ES-I3 (cell line): ENCODE results near the gene KLK6.
A peak's percentile ranks its signal among the peaks of the same experiment; 100 is the strongest.

ENCODE experiments used
- H3K36me3 ChIP-seq: 2 replicates; pipeline ENCODE4 v1.6.1; 2013; ENCODE audit warnings: mild to moderate bottlenecking, low read length, control low read depth, moderate library complexity; ENCODE audit not compliant: insufficient read depth
- H3K4me1 ChIP-seq: 2 replicates; pipeline ENCODE4 v1.6.1; 2013; ENCODE audit warnings: mild to moderate bottlenecking, control low read depth, low read length; ENCODE audit not compliant: insufficient read depth
- H3K9ac ChIP-seq: 2 replicates; pipeline ENCODE4 v1.6.1; 2013; ENCODE audit warnings: low read depth, mild to moderate bottlenecking, low read length, moderate library complexity
- H3K9me3 ChIP-seq: 2 replicates; pipeline ENCODE4 v1.6.1; 2013; ENCODE audit warnings: mild to moderate bottlenecking, low read length, moderate library complexity; ENCODE audit not compliant: control insufficient read depth, insufficient read depth

Gene KLK6

DNA sequence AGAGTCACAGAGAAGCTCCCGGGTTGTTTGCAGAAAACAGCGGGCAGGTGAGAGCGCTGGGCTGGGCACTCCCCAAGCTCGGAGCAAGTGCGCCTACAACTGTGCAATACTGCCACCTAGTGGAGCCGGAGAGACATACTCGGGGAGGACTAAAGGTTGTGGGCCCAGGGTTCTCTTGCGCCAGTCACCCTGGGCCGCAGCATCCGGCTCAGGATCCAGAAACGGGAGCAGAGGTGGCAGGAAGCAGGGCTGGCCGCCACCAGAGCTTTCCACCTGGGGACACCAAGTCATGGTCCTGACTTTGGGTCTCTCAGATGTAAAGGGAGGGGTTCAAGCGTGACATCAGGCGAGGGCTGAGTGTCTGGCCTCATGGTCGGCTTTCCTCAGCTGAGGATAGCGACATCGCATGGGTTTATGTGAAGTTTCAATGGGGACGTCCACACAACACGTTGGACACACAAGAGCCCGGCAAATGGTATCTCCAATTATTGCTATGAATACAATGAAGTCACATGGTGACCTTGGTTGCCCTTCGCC is 47.0 kb downstream of the KLK6 start:
- Histone ChIP-seq H3K9ac (no peak overlapping the region), H3K9me3 (no peaks in the 10 kb centered on the region), H3K4me1 (peaks cover 5% of the 10 kb centered on the region; the same call in 1 of the 2 replicates), H3K36me3 (no peaks in the 10 kb centered on the region)

DNA sequence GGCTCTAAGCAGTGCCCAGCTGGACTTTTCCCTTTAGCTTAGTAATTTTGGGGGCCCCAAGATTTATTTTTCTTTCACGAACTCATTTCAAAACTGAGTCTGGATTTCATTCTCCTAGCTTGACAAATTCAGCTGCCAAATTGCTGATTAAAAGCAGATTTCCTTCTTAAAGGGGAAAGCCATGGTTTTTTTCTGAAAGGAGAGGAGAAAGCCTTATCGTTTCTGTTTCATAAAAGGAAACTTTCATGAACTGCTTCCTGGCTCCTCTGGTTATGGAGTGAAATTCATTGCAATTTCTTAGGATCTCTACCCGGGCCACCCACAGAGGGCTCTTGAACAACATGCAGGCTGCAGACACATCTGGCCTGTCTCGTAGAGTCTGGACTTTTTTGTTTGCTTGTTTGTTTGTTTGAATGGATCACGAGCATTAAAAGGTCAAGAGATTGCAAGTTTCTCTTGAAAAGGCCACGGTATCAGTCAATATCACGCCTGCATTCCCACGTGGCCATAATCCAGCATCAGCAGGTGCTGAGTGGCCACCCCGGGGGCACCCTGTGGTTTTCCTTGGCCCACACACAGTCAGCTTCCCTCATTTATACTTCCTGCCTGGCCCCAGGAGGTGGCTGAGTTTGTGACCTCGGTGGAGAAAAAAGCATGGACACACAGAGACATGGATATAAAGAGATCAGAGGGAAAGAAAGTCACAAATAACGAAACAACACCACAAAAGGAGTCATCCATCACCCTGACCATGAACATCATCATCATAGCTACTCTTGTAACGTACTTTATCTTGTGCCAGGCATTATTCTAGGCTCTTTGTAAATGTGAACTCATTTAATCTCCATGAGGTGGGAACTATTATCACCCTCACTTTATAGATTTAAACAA is 47.7 kb downstream of the KLK6 start:
- peaks cover 5% of the 10 kb centered on the region; the same call in 1 of the 2 replicates for H3K4me1 ChIP-seq
- no peak overlapping the region for H3K9ac ChIP-seq
- no peaks in the 10 kb centered on the region for H3K36me3 ChIP-seq
- H3K9me3 ChIP-seq: no peaks in the 10 kb centered on the region

DNA sequence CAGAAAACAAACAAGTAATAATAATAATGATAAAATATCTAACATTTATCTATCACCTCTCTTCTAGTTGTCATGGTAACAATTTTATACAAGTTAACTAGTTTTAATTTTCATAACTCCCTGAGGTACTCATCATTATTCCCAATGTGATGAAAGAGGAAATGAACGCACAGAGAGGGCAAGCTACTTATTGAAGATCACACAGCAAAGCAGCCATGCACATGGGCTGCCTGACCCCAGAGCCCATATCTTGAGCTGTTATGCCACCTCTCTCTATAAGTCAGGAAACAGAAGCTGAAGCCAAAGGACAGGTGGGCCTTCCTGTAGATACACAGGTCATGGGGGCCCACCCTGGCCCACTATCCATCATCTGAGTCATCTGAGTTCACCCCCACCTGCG is 53.3 kb downstream of the KLK6 start:
- H3K4me1 ChIP-seq: no peaks in the 10 kb centered on the region

GRCh38 chr19:50912727-50913716 is 56.4 kb downstream of the KLK6 start:
- Histone ChIP-seq H3K4me1 (no peaks in the 10 kb centered on the region), H3K9me3 (no peaks in the 10 kb centered on the region), H3K9ac (peak overlapping the region; percentile 25; the same call in 1 of the 2 replicates), H3K36me3 (no peaks in the 10 kb centered on the region)

More for the DNA sequence above, 53.3 kb downstream of the KLK6 start:
- Histone ChIP-seq H3K36me3 (no peaks in the 10 kb centered on the region), H3K9ac (no peak overlapping the region), H3K9me3 (no peaks in the 10 kb centered on the region)

DNA sequence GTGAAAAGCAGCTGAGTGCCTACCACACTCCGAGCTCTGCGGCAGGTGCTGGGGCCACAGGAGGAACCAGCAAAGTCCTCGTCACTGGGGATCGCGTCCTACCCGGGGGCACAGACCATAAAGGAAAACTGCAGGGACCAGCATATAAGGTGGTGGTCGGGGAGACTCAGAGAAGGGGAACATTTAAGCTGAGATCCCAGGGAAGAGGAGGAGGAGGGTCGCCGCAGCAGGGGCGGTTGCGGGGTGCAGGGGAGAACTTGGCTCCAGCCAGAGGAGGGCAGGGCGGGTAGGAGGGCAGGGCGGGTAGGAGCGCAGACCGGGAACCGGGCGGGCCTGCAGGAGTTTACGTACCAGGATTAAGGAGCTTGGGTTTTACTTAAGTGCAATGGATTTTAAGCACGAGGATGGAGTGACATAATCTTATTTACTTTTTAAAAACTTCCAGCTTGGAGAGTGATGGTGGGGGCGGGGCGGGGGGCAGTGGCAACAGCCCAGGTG is 57.2 kb downstream of the KLK6 start:
- Histone ChIP-seq H3K9ac (no peak overlapping the region; the same call in 1 of the 2 replicates), H3K4me1 (no peaks in the 10 kb centered on the region)

GRCh38 chr19:50911206-50912101 is 57.9 kb downstream of the KLK6 start, which contains the start of gene KLK4:
KLK4 (minus strand) TSS chr19:50911395; CDS start chr19:50910738, 657 bp downstream.
- H3K4me1 ChIP-seq: no peaks in the 10 kb centered on the region
- H3K9ac ChIP-seq: 0 out of 2 replicates have a peak within 1 kb of the TSS, but pooled peaks have one; percentile 41
- H3K36me3 ChIP-seq: no peaks in the 10 kb centered on the region
- H3K9me3 ChIP-seq: no peaks in the 10 kb centered on the region

More for the DNA sequence above, 57.2 kb downstream of the KLK6 start:
- no peaks in the 10 kb centered on the region for H3K36me3 ChIP-seq
- no peaks in the 10 kb centered on the region for H3K9me3 ChIP-seq

DNA sequence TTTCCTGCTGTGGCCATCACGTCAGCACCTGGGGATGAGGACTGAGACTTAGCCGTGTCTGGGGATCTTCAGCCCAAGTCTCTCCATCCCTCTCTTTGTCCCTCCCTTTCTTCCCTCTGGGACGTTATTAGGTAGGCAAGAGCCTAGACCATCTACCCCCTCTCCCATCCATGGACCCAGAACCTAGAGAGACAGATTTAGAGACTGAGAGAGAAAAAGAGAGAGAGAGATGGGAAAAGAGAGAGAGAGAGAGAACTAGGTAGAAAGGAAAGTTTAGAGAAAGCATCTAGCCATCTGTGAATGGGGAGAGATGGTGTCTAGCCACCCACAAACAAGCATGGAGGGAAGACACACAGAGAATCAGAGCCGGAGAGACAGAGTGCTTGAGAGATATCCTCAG is 58.7 kb downstream of the KLK6 start:
- Histone ChIP-seq H3K4me1 (no peaks in the 10 kb centered on the region), H3K9ac (no peak overlapping the region), H3K9me3 (no peaks in the 10 kb centered on the region), H3K36me3 (no peaks in the 10 kb centered on the region)

DNA sequence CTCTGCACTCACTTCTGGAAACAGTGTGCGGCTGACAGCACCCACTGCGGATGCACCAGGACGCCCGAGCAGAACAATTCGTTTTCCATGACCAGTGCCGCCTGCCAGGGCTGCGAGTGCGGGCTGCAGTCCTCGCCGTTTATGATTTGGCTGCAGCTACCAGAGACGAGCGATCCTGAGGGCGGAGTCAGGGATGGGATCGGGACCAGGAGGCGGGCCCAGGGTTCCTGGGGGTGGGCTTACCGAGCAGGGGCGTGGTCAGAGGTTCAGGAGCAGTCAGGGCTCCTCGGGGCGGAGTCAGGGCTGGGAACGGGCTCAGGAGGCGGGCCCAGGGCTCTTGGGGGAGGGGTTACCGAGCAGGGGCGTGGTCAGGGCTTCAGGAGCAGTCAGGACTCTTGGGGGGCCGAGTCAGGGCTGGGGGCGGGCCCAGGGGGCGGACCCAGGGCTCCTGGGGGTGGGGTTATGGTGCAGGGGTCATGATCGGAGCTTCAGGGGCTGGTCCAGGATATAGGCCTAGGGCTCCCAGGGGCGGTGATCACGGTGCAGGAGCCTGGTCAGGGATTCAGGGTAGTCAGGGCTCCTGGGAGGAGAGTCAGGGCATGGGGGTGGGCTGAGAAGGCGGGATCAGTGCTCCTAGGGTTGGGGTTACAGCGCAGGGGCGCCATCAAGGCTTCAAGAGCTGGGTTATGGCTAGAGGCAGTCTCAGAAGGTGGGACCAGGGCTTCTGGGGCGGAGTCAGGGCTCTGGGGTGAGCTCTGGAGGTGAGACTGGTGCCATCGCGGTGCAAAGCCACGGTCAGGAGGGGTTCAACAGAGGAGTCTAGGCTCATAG is 59.9 kb downstream of the KLK6 start:
- peak overlapping the region; percentile 48; the same call in 1 of the 2 replicates for H3K9ac ChIP-seq
- no peaks in the 10 kb centered on the region for H3K4me1 ChIP-seq
- no peaks in the 10 kb centered on the region for H3K36me3 ChIP-seq
- H3K9me3 ChIP-seq: no peaks in the 10 kb centered on the region
